Uterus (tissue), 2 donors: ENCODE results near the gene SRSF4.
A peak's percentile ranks its signal among the peaks of the same experiment; 100 is the strongest.

Experiments
- POLR2A ChIP-seq, 2 donors: fragments of 450-650 bp; IDR thresholded peaks; one replicate each; pipeline ENCODE4 v1.6.1; 2016; ENCODE audit warnings: antibody characterized with exemption in 2 of 2, mild to moderate bottlenecking in 1 of 2, moderate library complexity in 1 of 2
- TF ChIP-seq, protein P1 (sequence below), 4 experiments: fragments of 200-600 bp in 2 of 4; fragments of 450-650 bp in 2 of 4; sonication (generic) in 2 of 4; IDR thresholded peaks; one replicate each; pipeline ENCODE4 v1.5.1; 2016 to 2019; ENCODE audit warnings: antibody characterized with exemption in 4 of 4, mild to moderate bottlenecking in 2 of 4, moderate library complexity in 1 of 4

GRCh38 chr1:29202584-29203340, 21.1 kb upstream of the SRSF4 start:
- TF ChIP-seq POLR2A (IDR thresholded peaks at IDR 0.05) = no peak
- TF ChIP-seq, protein P1, sequence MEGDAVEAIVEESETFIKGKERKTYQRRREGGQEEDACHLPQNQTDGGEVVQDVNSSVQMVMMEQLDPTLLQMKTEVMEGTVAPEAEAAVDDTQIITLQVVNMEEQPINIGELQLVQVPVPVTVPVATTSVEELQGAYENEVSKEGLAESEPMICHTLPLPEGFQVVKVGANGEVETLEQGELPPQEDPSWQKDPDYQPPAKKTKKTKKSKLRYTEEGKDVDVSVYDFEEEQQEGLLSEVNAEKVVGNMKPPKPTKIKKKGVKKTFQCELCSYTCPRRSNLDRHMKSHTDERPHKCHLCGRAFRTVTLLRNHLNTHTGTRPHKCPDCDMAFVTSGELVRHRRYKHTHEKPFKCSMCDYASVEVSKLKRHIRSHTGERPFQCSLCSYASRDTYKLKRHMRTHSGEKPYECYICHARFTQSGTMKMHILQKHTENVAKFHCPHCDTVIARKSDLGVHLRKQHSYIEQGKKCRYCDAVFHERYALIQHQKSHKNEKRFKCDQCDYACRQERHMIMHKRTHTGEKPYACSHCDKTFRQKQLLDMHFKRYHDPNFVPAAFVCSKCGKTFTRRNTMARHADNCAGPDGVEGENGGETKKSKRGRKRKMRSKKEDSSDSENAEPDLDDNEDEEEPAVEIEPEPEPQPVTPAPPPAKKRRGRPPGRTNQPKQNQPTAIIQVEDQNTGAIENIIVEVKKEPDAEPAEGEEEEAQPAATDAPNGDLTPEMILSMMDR (IDR thresholded peaks at IDR 0.05) = peak; percentile 89 to 97 (median 97)
